ENCODE results near the gene ZBTB34. TPM values are rescaled to one million over a fixed set of nuclear protein-coding genes. Genes with fewer than 3 reads are reported as not detected.

Gene ZBTB34, protein sequence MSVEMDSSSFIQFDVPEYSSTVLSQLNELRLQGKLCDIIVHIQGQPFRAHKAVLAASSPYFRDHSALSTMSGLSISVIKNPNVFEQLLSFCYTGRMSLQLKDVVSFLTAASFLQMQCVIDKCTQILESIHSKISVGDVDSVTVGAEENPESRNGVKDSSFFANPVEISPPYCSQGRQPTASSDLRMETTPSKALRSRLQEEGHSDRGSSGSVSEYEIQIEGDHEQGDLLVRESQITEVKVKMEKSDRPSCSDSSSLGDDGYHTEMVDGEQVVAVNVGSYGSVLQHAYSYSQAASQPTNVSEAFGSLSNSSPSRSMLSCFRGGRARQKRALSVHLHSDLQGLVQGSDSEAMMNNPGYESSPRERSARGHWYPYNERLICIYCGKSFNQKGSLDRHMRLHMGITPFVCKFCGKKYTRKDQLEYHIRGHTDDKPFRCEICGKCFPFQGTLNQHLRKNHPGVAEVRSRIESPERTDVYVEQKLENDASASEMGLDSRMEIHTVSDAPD
- total RNA-seq (2022; extraction: Qiagen RNA extraction; ENCODE audit: low read depth): 2.3 to 3.9 TPM (median 3.8 TPM) in 5 replicates

DNA sequence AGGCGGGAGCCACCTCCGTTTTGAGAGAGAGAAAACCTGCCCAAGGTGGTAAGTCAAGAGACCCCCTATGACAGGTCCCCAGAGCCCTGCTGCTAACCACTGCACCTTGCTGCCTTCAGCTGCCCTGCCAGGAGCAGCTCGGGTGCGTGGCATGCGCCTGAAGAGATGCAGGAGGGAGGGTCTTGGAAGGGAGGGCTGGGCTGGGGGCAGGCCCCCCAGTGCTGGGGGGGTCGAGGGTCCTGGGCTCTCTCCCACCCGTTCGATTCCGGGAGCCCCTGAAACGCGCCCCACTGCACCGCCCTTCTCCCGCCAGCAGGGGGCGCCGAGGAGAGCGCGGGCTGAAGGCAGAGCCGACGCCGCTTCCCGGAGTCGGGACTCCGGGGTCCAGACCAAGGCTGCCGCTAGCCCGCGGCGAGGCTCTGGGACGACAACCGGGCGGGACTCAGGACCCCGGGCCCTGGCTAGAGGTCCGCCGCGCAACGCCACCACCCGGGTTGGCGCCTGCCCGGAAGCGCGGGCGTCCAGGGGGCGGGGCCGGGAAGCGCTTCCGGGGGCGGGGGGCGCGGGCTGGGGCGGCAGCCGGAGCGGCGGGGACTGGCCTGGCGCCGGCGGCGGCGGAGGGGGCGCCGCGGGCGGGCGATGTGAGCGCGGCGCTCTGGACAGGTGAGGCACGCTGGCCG is at the start of gene ZBTB34:
Gene ZBTB34, plus strand, starts transcription at position 563 of the 680 bp plus-strand sequence. CDS start 18,761 bp downstream, outside the sequence.

DNA sequence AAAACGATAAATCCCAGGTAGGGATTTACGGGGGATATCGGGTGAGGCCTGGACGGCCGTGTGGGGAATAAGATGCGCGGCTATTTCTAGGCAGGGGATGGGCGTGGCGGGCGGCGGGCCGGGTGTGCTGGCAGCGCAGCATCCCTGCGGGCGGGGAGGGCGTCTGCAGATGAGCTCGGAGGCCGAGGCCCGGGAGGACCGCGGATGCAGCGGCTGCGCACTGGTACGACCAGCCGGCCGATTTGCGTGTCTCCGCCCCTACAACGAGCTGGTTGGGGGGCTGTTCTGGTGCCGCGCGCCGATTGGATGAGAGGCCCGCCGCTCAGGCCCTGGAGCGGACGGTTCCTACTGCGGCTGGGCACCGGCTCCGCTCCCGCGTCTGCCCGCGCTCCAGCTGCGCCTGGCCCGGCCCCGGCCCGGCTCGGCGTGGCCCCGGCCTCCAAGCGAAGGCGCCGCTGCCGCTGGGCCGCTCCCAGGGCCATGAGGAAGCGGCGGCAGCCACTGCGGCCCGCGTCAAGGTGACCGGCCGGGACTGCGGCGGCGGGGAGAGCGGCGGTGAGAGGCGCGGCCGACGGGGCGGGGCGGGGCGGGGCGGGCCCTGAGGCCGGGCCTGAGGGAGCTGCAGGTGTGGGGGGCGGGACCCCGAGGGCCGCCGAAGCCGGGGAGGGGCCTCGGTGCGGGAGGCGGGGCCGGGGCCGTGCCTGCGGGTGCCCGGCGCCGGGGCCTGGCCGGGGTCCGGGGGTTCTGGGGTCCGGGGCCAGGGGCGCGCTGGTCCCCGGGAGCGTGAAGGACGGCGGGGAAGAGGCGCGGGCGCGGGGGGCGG is 54.2 kb downstream of the ZBTB34 start, which contains the start of gene RALGPS1:
Gene RALGPS1, plus strand, starts transcription at position 325 of the 823 bp plus-strand sequence. CDS start 47,508 bp downstream, outside the sequence.

Other genes starting within 250 kb of the ZBTB34 start
- 1.2 to 1.9 TPM (median 1.6 TPM) in 5 replicates for gene LMX1B, start 246.7 kb upstream of the ZBTB34 start, total RNA-seq (2022; extraction: Qiagen RNA extraction; ENCODE audit: low read depth)
- gene ZBTB43, start 55.6 kb upstream of the ZBTB34 start, total RNA-seq (2022; extraction: Qiagen RNA extraction; ENCODE audit: low read depth): 5.8 to 12.6 TPM (median 6.2 TPM) in 5 replicates
- 1.4 to 2.4 TPM (median 2.0 TPM) in 5 replicates for gene RALGPS1, start 54.1 kb downstream of the ZBTB34 start, total RNA-seq (2022; extraction: Qiagen RNA extraction; ENCODE audit: low read depth)

All from A549 treated with RU486 at 1 μM for 4 hours (cell line).